K562 (cell line): Measurements from ENCODE around the gene ATE1.

Source experiments
- JUNB ChIP-seq: fragments of 450-650 bp; formaldehyde crosslinking; conservative IDR thresholded peaks from 2 replicates; pipeline ENCODE4 v1.4.0; 2020; ENCODE audit warnings: mild to moderate bottlenecking
- KDM4B ChIP-seq, 2 experiments: fragments of 450-650 bp in 1 of 2; sonication (generic) in 1 of 2; IDR thresholded peaks; 2 replicates each; pipeline ENCODE4 v1.6.1; 2016 to 2017; ENCODE audit warnings: borderline replicate concordance in 2 of 2, antibody characterized with exemption in 1 of 2, low read depth in 1 of 2, mild to moderate bottlenecking in 1 of 2
- NR2F6 ChIP-seq: fragments of 450-650 bp; formaldehyde crosslinking; IDR thresholded peaks from 2 replicates; pipeline ENCODE4 v1.4.0; 2020; ENCODE audit warnings: mild to moderate bottlenecking
- PCBP2 ChIP-seq: fragments of 200-400 bp; formaldehyde crosslinking; IDR thresholded peaks from 2 replicates; pipeline ENCODE4 v1.6.1; 2018; ENCODE audit warnings: low read length, low read depth, mild to moderate bottlenecking, moderate library complexity; ENCODE audit not compliant: poor library complexity, severe bottlenecking
- POLR2AphosphoS2 ChIP-seq: IDR thresholded peaks from 2 replicates; pipeline ENCODE4 v1.6.1; 2012; ENCODE audit warnings: low read length, improper control_type of control experiment
- PRDM10 ChIP-seq: fragments of 450-650 bp; IDR thresholded peaks from 2 replicates; pipeline ENCODE4 v1.6.1; 2018; ENCODE audit not compliant: partially characterized antibody
- SIRT6 ChIP-seq: IDR thresholded peaks from one replicate; pipeline ENCODE4 v1.6.1; 2012; ENCODE audit warnings: low read depth, mild to moderate bottlenecking, control low read depth, inconsistent platforms, low read length, moderate library complexity
- SMAD1 ChIP-seq: fragments of 150-350 bp; IDR thresholded peaks from 2 replicates; pipeline ENCODE4 v1.6.1; 2014; ENCODE audit warnings: low read length, low read depth; ENCODE audit not compliant: partially characterized antibody
- SMC3 ChIP-seq: conservative IDR thresholded peaks from 2 replicates; pipeline ENCODE4 v1.6.1; 2011; ENCODE audit warnings: low read depth, low read length, improper control_type of control experiment; ENCODE audit not compliant: insufficient read depth
- TEAD1 ChIP-seq, 2 experiments: fragments of 450-650 bp in 1 of 2; sonication (generic) in 1 of 2; formaldehyde crosslinking; IDR thresholded peaks; 2 replicates each; pipeline versions ENCODE4 v1.4.0 to v1.8.0; 2020 to 2022; ENCODE audit warnings: mild to moderate bottlenecking in 2 of 2, missing genetic modification reagents in 1 of 2
- ZNF23 ChIP-seq: fragments of 250-450 bp; sonication (Bioruptor Pico); IDR thresholded peaks from 2 replicates; pipeline ENCODE4 v1.4.0; 2020; ENCODE audit warnings: mild to moderate bottlenecking
- TF ChIP-seq, protein P1 (sequence below): fragments of 450-650 bp; formaldehyde crosslinking; IDR thresholded peaks from 2 replicates; pipeline ENCODE4 v1.4.0; 2022; ENCODE audit warnings: missing genetic modification characterization
- TF ChIP-seq, protein P2 (sequence below), 2 experiments: fragments of 450-650 bp in 1 of 2; IDR thresholded peaks; 2 replicates each; pipeline ENCODE4 v1.6.1; 2011 to 2017; ENCODE audit warnings: low read depth in 2 of 2, antibody characterized with exemption in 1 of 2, borderline replicate concordance in 1 of 2, low read length in 1 of 2, mild to moderate bottlenecking in 1 of 2, mixed read lengths in 1 of 2; ENCODE audit not compliant: control insufficient read depth in 1 of 2

DNA sequence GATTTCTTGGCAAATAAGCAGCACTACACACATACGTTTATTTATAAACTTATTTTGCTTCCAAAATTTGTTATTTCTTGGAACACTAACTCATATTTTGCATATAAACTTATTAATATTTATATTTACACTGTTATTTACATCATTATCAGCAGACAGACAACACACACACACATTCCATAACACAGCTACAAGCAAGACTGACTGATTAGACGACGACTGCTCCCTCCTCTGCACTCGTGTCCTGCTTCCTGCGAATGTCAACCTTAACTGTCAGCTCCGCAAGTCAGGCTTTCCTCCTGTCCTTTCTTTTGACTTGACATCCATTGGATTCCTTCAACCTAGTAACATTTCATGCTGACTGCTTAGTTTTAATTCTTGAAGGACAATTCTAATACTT, 96.6 kb downstream of the ATE1 start:
- TF ChIP-seq TEAD1 (CRISPR knock-in tag; IDR thresholded peaks at IDR 0.05) (no peak), NR2F6 (CRISPR knock-in tag) (no peak), KDM4B (IDR thresholded peaks at IDR 0.05; ENCODE audit: borderline replicate concordance in 2 of 2, low read depth in 1 of 2) (no peak), SMC3 (no peak), ZNF23 (CRISPR knock-in tag) (no peak), JUNB (no peak), PCBP2 (no peak), POLR2AphosphoS2 (no peak), SMAD1 (no peak), SIRT6 (no peak), PRDM10 (no peak)
- TF ChIP-seq, protein P1, sequence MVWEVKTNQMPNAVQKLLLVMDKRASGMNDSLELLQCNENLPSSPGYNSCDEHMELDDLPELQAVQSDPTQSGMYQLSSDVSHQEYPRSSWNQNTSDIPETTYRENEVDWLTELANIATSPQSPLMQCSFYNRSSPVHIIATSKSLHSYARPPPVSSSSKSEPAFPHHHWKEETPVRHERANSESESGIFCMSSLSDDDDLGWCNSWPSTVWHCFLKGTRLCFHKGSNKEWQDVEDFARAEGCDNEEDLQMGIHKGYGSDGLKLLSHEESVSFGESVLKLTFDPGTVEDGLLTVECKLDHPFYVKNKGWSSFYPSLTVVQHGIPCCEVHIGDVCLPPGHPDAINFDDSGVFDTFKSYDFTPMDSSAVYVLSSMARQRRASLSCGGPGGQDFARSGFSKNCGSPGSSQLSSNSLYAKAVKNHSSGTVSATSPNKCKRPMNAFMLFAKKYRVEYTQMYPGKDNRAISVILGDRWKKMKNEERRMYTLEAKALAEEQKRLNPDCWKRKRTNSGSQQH, result no peak
- TF ChIP-seq, protein P2, sequence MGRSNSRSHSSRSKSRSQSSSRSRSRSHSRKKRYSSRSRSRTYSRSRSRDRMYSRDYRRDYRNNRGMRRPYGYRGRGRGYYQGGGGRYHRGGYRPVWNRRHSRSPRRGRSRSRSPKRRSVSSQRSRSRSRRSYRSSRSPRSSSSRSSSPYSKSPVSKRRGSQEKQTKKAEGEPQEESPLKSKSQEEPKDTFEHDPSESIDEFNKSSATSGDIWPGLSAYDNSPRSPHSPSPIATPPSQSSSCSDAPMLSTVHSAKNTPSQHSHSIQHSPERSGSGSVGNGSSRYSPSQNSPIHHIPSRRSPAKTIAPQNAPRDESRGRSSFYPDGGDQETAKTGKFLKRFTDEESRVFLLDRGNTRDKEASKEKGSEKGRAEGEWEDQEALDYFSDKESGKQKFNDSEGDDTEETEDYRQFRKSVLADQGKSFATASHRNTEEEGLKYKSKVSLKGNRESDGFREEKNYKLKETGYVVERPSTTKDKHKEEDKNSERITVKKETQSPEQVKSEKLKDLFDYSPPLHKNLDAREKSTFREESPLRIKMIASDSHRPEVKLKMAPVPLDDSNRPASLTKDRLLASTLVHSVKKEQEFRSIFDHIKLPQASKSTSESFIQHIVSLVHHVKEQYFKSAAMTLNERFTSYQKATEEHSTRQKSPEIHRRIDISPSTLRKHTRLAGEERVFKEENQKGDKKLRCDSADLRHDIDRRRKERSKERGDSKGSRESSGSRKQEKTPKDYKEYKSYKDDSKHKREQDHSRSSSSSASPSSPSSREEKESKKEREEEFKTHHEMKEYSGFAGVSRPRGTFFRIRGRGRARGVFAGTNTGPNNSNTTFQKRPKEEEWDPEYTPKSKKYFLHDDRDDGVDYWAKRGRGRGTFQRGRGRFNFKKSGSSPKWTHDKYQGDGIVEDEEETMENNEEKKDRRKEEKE (IDR thresholded peaks at IDR 0.05; ENCODE audit: borderline replicate concordance in 1 of 2, control insufficient read depth in 1 of 2, low read depth in 2 of 2, low read length in 1 of 2), result no peak
